Stimulated activated CD4-positive, alpha-beta T cell treated with anti-CD3 and anti-CD28 coated beads, Interleukin-4, amount 100 ng/mL, for 4 hours (primary cell): ENCODE results near the gene PRDM16.
"Not testable (repeated sequence)": the region's sequence is repeated elsewhere in the genome, so short reads cannot be mapped to it uniquely, and the experiment has no call there.

Experiments used
- DNase-seq, 2 experiments: peaks; one replicate each; pipeline ENCODE4 v3.0.0-alpha.2; 2020

The PRDM16 gene

GRCh38 chr1:3234956-3235355 is 166.0 kb downstream of the PRDM16 start:
- DNase-seq, result no peak

DNA sequence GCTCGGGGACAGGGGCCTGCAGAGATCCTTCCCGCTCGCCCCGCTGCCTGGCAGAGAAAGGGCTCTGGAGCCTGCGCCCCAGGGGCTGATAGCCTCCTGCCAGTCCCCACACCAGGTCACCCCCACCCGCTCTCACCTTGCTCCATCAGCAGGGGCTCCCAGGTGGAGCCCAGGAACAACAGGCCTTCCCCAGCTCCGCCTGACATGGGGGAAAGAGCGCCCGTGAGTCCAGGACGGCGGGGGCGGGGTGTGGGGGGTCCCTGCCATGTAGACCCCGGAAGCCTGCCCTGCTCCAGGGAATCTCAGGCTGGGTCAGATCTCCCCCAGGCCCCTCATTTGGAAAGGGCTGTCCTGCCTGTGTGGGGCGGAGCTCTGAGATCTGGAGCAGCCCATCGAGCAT is 166.5 kb downstream of the PRDM16 start:
- no peak for DNase-seq

DNA sequence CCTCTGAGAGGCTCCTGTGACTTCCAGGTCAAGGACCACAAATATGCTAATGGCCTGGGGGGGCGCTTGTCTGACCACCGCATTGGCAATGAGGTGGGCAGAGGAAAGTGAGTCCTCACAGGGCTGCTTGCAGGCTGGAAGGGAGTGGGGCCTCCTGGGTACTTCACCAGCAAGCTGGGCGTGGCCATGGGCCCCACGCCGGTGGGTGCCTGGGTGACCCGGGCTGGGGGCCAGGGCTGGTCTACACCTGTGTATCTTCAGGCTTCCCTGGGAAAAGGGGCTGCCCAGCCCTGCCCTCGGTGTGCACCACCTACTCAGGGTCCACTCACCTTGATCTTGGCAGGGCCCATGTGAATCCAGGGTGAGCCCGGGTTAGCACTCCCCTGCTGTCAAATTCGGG is 167.4 kb downstream of the PRDM16 start:
- no peak for DNase-seq

DNA sequence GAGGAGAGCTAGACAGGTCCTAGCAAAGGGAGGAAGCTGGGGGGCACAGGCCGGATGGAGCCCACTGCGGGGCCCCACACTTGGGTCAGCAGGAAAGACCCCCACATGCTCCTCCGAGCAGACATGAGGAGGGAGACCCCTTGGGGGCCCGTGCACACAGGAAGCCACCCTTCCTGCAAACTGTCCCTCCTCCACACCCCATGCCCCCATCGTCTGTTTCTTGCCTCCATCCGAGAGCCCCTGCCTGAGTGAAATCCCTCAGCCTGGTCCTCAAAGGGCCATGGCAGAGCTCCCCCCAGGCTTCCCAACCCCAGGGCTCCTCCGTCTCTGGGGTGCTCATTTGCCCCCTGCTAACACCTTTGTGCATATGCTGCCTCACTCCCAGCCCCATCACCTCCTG is 168.0 kb downstream of the PRDM16 start:
- DNase-seq, result no peak

DNA sequence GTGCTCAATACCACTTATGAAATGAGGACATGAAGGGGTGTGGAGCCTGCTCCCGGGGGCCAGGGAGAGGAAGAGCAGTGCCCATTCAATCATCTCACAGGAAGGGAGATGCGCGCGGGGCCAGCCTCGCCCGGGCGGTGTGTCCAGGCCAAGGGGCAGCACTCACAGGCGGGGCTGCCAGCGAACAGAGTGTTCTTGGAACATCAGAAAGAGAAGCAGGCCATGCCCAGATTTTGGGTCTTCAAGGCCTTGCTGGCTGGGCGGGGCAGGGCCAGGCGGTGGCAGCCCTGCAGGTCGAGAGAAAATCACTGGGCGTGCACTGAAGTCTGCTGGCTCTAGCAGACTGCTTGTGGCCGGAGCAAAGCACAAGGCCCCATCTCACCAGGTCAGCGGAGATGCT is 168.6 kb downstream of the PRDM16 start:
- no peak for DNase-seq

DNA sequence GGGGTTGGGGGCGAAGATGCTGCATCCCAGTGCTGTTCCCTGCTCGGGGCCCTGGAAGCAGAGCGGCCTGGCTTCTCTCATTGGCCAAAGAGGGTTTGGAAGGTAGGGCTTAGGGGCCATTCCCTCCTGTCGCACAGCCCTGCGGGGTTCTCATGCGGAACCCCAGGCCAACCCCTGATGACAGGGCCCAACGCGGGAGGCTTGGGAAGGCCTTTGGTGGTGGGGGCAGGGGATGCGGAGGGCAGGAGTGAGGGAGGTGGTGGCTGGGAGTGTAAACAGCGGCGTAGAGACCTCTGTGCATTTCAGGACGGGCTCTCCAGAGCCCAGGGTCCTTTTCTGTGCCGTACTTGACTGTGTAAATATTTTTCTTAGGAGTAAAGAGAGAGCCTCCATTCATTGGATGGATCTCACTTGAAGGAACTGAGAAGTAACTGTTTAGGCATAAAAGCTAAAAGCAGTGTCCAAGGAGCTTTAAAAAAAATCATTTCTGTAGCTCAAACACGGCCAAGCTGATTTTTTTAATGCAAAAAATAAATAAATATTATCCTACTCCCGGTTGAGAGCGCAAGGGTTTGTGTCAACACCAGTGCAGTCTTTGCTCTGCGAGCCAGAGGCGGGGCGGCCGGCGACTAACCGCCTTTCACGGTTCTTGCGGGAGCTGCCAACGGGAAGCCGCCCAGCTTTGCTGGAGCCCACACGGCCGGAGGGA is 169.1 kb downstream of the PRDM16 start:
- no peak for DNase-seq

GRCh38 chr1:3238703-3239278 is 169.8 kb downstream of the PRDM16 start:
- DNase-seq, result no peak

GRCh38 chr1:3239991-3240390 is 171.0 kb downstream of the PRDM16 start:
- DNase-seq, result not testable (repeated sequence)

- no peak for DNase-seq
These were observed 171.7 kb downstream of the PRDM16 start for GRCh38 chr1:3240524-3241235.

- no peak for DNase-seq
These were observed 172.2 kb downstream of the PRDM16 start for GRCh38 chr1:3241236-3241550.

GRCh38 chr1:3241673-3242407 is 172.8 kb downstream of the PRDM16 start:
- no peak for DNase-seq

DNA sequence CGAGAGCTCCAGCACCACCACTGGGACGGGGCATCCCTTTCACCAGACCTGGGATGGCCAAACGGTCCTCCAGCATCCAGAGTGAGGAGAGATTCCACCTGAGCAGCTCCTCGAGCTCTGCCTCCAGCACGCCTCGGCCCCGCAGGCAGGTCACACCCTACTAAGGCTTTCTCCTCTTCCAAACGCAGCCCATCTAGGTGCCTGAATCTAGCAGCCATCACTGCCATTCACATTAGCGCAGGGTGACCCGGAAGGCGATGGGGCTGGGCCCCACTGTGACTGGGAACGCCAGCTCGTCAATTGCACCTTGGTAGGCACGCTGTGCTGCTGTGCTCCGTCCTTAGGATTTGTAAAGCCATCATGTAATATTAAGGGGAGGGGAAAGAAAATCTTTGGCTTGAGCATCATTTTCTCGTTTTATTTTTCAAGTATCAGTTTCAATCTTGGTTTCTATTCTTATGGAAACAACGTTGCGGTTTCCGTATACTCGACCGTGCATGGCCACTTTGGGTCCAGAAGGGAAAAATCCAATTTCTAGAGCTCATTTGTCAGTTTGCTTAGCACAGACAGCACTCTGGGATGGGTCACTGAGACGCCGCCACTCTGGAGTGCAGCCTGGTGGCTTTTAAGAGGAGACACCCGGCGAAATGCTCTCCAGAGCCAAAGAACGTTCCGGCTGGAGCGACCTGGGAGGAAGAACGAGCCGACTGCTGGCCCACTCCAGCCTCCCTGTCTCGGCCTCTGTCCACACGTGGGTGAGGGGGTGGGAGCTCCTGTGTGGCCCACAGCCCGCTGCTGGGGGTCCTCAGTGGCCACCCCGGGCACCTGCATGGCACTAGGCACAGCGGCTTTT is 173.6 kb downstream of the PRDM16 start:
- no peak for DNase-seq

- DNase-seq, result no peak
These were observed 174.3 kb downstream of the PRDM16 start for GRCh38 chr1:3243304-3243703.

DNA sequence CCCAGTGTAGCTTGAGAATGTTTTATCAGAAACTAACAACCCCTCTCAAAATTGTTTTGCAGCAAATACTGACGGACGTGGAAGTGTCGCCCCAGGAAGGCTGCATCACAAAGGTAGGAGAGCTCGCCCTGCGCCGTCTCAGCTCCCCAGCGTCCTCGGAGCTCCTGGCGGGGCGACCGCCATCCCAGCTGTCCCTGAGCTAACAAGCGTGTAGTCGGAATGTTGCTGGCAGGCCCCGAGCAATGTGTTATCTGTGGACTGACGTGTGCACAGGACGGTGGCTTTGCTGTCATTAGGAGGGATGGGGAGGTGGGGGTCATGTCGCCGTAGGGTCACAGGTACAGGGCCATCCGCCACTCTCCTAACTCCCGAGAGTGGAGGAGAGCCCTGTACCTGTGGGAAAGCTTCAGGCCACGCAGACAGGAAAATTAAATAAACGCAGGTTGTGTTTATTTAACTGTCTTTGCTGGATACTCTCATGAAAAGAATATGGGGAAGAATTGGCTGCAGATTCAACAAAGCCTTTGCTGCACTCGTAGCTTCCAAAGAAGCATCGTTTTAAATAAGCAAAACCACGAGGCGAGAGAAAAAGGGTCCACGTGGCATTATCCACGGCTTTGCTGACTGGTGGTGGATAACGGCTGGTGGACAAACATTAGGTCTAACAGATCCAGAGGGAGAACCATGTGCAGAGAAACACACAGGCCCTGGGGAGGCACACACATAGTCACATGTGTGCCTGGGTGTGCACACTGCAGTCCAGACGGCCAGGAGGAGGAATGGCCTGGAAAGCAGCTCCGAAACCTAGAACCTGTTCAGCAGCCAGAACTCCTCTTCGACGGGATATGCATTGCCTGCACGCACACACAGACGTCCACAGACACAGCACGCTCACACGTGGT is 175.3 kb downstream of the PRDM16 start:
- DNase-seq, result no peak

GRCh38 chr1:3244927-3245315 is 175.9 kb downstream of the PRDM16 start:
- no peak for DNase-seq

DNA sequence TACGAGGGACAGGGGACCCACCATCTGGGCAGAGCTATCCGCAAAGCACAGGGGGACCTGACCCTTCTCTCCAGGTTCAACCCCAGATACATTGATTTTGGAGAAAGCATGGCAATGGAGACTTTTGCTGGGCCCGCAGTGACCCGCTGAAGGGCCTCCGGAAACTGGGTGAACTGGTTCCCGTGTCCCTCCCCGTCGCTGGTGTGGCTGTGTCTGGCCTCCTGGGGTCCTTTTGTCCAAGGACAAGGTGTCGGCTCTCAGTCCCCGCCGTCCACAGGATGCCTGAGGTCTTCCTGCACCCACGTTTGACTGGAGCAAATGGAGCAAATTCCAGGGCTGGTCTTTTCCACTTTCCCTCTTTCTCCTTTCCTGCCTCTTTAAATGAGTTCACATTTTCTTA is 176.3 kb downstream of the PRDM16 start:
- DNase-seq, result no peak

GRCh38 chr1:3245768-3246167 is 176.8 kb downstream of the PRDM16 start:
- no peak for DNase-seq

- no peak for DNase-seq
These were observed 177.2 kb downstream of the PRDM16 start for GRCh38 chr1:3246251-3246650.

- DNase-seq, result no peak
These were observed 178.6 kb downstream of the PRDM16 start for GRCh38 chr1:3247521-3248121.

DNA sequence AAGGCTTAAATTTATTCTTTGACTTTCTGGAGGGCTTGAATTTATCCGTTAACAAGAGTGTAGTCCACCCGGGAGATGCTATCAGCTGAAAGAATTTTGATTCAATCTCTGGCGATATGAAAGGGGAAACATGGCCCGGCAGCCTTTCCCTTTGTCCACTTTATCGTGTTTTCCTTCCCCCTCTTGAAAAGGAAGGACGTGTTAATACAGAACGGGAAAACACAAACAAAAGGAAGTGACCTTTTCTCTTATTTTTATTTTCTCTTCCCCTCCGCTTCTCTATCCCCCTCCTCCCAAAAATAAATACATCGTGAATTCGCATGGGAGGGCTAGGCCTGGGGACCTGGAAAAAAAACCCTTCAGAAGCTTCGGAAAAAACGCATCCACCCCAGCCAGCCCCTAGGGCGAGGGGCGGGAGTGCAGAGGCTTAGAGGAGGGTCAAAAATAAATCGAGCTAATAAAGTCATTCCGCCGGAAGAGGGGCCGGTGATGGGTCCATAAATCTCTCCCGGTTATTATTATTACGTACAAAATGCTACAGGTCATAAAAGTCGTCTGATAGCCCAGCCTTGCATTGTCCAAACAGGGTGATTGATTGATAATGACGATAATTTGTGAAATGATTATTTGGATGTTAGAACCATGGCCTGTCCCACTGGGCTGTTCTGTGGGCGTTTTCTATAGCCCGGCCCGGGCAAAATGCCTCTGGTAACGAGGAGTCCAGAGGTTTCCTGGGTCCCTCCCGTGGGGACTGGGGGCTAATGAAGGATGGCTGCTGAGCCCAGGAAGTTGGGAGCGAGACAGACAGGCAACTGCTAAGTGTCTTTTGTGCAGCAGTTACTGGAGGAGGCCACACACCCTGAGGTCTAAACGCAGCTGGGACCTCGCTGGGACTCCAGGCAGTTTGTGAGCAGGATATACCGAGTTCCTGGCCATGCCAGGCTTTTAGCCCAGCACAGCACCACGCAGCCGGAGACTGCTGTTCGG is 179.4 kb downstream of the PRDM16 start:
- no peak for DNase-seq
